Astrocyte (in vitro differentiated cells and primary cell): Measurements from ENCODE around the gene DGKB. TPM values are rescaled to one million over a fixed set of nuclear protein-coding genes. Genes with fewer than 3 reads are reported as not detected.

Experiments used
- DNase-seq: peaks from one replicate; pipeline ENCODE4 v3.0.0-alpha.2; 2010; ENCODE audit warnings: low read depth
- FAIRE-seq: peaks from 2 replicates; lab custom pipeline; 2011; peaks lifted over from hg19 to GRCh38; lab: Jason Lieb, UNC
- H2AFZ ChIP-seq: 2 replicates; pipeline ENCODE4 v1.6.0; 2012; ENCODE audit warnings: low read depth, low read length, inconsistent platforms
- H3K27ac ChIP-seq: 2 replicates; pipeline ENCODE4 v1.5.1; 2011; ENCODE audit warnings: low read depth, low read length, inconsistent platforms
- H3K27me3 ChIP-seq: 2 replicates; pipeline ENCODE4 v1.6.0; 2011; ENCODE audit warnings: low read length, inconsistent platforms; ENCODE audit not compliant: insufficient read depth
- H3K36me3 ChIP-seq: 2 replicates; pipeline ENCODE4 v1.5.1; 2011; ENCODE audit warnings: low read length, inconsistent platforms; ENCODE audit not compliant: insufficient read depth
- H3K4me1 ChIP-seq: 2 replicates; pipeline ENCODE4 v1.5.1; 2011; ENCODE audit warnings: low read length, inconsistent platforms; ENCODE audit not compliant: insufficient read depth
- H3K4me2 ChIP-seq: 2 replicates; pipeline ENCODE4 v1.6.0; 2012; ENCODE audit warnings: low read length, inconsistent platforms
- H3K4me3 ChIP-seq: 2 replicates; pipeline ENCODE4 v1.5.1; 2011; ENCODE audit warnings: low read depth, mild to moderate bottlenecking, low read length, inconsistent platforms; ENCODE audit not compliant: insufficient read depth
- H3K79me2 ChIP-seq: 2 replicates; pipeline ENCODE4 v1.6.0; 2012; ENCODE audit warnings: mild to moderate bottlenecking, low read length, inconsistent platforms; ENCODE audit not compliant: insufficient read depth
- H3K9ac ChIP-seq: 2 replicates; pipeline ENCODE4 v1.6.0; 2012; ENCODE audit warnings: mild to moderate bottlenecking, low read length, inconsistent platforms
- H3K9me3 ChIP-seq: 2 replicates; pipeline ENCODE4 v1.5.1; 2012; ENCODE audit warnings: low read depth, mild to moderate bottlenecking, low read length, inconsistent platforms; ENCODE audit not compliant: insufficient read depth
- H4K20me1 ChIP-seq: 2 replicates; pipeline ENCODE4 v1.6.0; 2012; ENCODE audit warnings: low read length, inconsistent platforms; ENCODE audit not compliant: insufficient read depth
- H3K27ac Mint-ChIP-seq: one replicate; pipeline ENCODE4 v1.8.0; 2021; ENCODE audit warnings: mild to moderate bottlenecking, mixed read lengths; ENCODE audit not compliant: unreplicated experiment
- H3K27me3 Mint-ChIP-seq: one replicate; pipeline ENCODE4 v1.8.0; 2021; ENCODE audit warnings: low read depth, mixed read lengths; ENCODE audit not compliant: unreplicated experiment
- H3K36me3 Mint-ChIP-seq: one replicate; pipeline ENCODE4 v1.8.0; 2021; ENCODE audit warnings: low read depth, mixed read lengths; ENCODE audit not compliant: unreplicated experiment
- H3K4me1 Mint-ChIP-seq: one replicate; pipeline ENCODE4 v1.8.0; 2021; ENCODE audit warnings: low read depth, mixed read lengths; ENCODE audit not compliant: unreplicated experiment
- H3K4me3 Mint-ChIP-seq: one replicate; pipeline ENCODE4 v1.8.0; 2021; ENCODE audit warnings: mild to moderate bottlenecking, moderate library complexity, mixed read lengths; ENCODE audit not compliant: unreplicated experiment
- H3K9me3 Mint-ChIP-seq: one replicate; pipeline ENCODE4 v1.8.0; 2021; ENCODE audit warnings: mild to moderate bottlenecking, mixed read lengths; ENCODE audit not compliant: unreplicated experiment
- CTCF ChIP-seq: IDR thresholded peaks from 2 replicates; pipeline ENCODE4 v1.5.1; 2011; ENCODE audit warnings: low read depth, mild to moderate bottlenecking, inconsistent platforms, low read length, moderate library complexity; ENCODE audit not compliant: insufficient read depth
- EZH2 ChIP-seq: IDR thresholded peaks from 2 replicates; pipeline ENCODE4 v1.6.1; 2012; ENCODE audit warnings: mild to moderate bottlenecking, low read length, inconsistent platforms; ENCODE audit not compliant: insufficient read depth
- total RNA-seq: library from RNA; stranded (reverse); gene quantifications from 2 replicates; pipeline ENCODE4 v1.2.1, GENCODE V29; 2021

DGKB gene
- total RNA-seq, 1 donor from 2014 or later: 0.39 TPM

GRCh38 chr7:14787551-14787950 lies 115.0 kb downstream of the DGKB start:
- no peak for FAIRE-seq
- Histone ChIP-seq H3K36me3 (no peaks in the 10 kb centered on the region), H3K79me2 (no peaks in the 10 kb centered on the region), H3K27me3 (no peaks in the 10 kb centered on the region), H2AFZ (no peak overlapping the region), H4K20me1 (no peaks in the 10 kb centered on the region), H3K9ac (no peak overlapping the region), H3K27ac (no peak overlapping the region), H3K4me2 (no peak overlapping the region), H3K4me3 (no peak overlapping the region), H3K9me3 (no peaks in the 10 kb centered on the region), H3K4me1 (no peaks in the 10 kb centered on the region)
- Mint-ChIP-seq H3K27ac (no peak overlapping the region), H3K27me3 (peaks cover 3% of the 10 kb centered on the region), H3K4me3 (no peak overlapping the region), H3K4me1 (no peaks in the 10 kb centered on the region), H3K9me3 (no peaks in the 10 kb centered on the region), H3K36me3 (no peaks in the 10 kb centered on the region)
- TF ChIP-seq EZH2 (no peak), CTCF (no peak)
- no peak for DNase-seq

- Histone ChIP-seq H3K36me3 (no peaks in the 10 kb centered on the region), H3K4me1 (no peaks in the 10 kb centered on the region), H4K20me1 (no peaks in the 10 kb centered on the region), H3K9ac (no peak overlapping the region), H2AFZ (no peak overlapping the region), H3K27me3 (no peaks in the 10 kb centered on the region), H3K79me2 (no peaks in the 10 kb centered on the region), H3K4me3 (no peak overlapping the region), H3K9me3 (no peaks in the 10 kb centered on the region), H3K4me2 (no peak overlapping the region), H3K27ac (no peak overlapping the region)
- DNase-seq (no peak), FAIRE-seq (no peak)
- no peaks in the 10 kb centered on the region for H3K9me3 Mint-ChIP-seq
- no peaks in the 10 kb centered on the region for H3K36me3 Mint-ChIP-seq
- H3K27me3 Mint-ChIP-seq: peaks cover 3% of the 10 kb centered on the region
- TF ChIP-seq CTCF (no peak), EZH2 (no peak)
- H3K4me3 Mint-ChIP-seq: no peak overlapping the region
- no peaks in the 10 kb centered on the region for H3K4me1 Mint-ChIP-seq
- no peak overlapping the region for H3K27ac Mint-ChIP-seq
Measured at GRCh38 chr7:14786314-14786895, 116.1 kb downstream of the DGKB start.

- no peak overlapping the region for H3K4me2 ChIP-seq
- no peaks in the 10 kb centered on the region for H3K36me3 Mint-ChIP-seq
- H3K4me1 ChIP-seq: no peaks in the 10 kb centered on the region
- no peak overlapping the region for H2AFZ ChIP-seq
- TF ChIP-seq EZH2 (no peak), CTCF (no peak)
- H3K27me3 Mint-ChIP-seq: no peaks in the 10 kb centered on the region
- H3K36me3 ChIP-seq: no peaks in the 10 kb centered on the region
- DNase-seq: no peak
- no peak overlapping the region for H3K4me3 Mint-ChIP-seq
- H4K20me1 ChIP-seq: no peaks in the 10 kb centered on the region
- no peaks in the 10 kb centered on the region for H3K79me2 ChIP-seq
- no peak overlapping the region for H3K27ac Mint-ChIP-seq
- H3K27ac ChIP-seq: no peak overlapping the region
- H3K9me3 Mint-ChIP-seq: peaks cover 8% of the 10 kb centered on the region
- no peak overlapping the region for H3K9ac ChIP-seq
- peaks cover 3% of the 10 kb centered on the region for H3K9me3 ChIP-seq
- H3K27me3 ChIP-seq: no peaks in the 10 kb centered on the region
- no peaks in the 10 kb centered on the region for H3K4me1 Mint-ChIP-seq
- FAIRE-seq: no peak
- no peak overlapping the region for H3K4me3 ChIP-seq
Measured at GRCh38 chr7:14777806-14778205, 124.7 kb downstream of the DGKB start.
